Ishikawa (cell line): ENCODE results near the gene SOBP.

Experiments
- CEBPB ChIP-seq: IDR thresholded peaks from 2 replicates; pipeline ENCODE4 v1.6.1; 2012
- CREB1 ChIP-seq: IDR thresholded peaks from 2 replicates; pipeline ENCODE4 v1.6.1; 2012; ENCODE audit warnings: low read depth
- EGR1 ChIP-seq: IDR thresholded peaks from 2 replicates; pipeline ENCODE4 v1.6.1; 2012
- EP300 ChIP-seq: IDR thresholded peaks from 2 replicates; pipeline ENCODE4 v1.6.1; 2012; ENCODE audit warnings: borderline replicate concordance
- FOXM1 ChIP-seq: IDR thresholded peaks from 2 replicates; pipeline ENCODE4 v1.6.1; 2012; ENCODE audit warnings: low read depth, borderline replicate concordance
- MAX ChIP-seq: IDR thresholded peaks from 2 replicates; pipeline ENCODE4 v1.6.1; 2012
- NFIC ChIP-seq: IDR thresholded peaks from 2 replicates; pipeline ENCODE4 v1.6.1; 2012
- RAD21 ChIP-seq: IDR thresholded peaks from 2 replicates; pipeline ENCODE4 v1.6.1; 2012; ENCODE audit warnings: low read depth
- REST ChIP-seq: IDR thresholded peaks from 2 replicates; pipeline ENCODE4 v1.6.1; 2012; ENCODE audit warnings: low read depth, mild to moderate bottlenecking
- TAF1 ChIP-seq: IDR thresholded peaks from 2 replicates; pipeline ENCODE4 v1.6.1; 2012; ENCODE audit warnings: low read depth, mild to moderate bottlenecking
- TCF12 ChIP-seq: IDR thresholded peaks from 2 replicates; pipeline ENCODE4 v1.6.1; 2012; ENCODE audit warnings: low read depth
- TEAD4 ChIP-seq: IDR thresholded peaks from 2 replicates; pipeline ENCODE4 v1.6.1; 2012
- YY1 ChIP-seq: IDR thresholded peaks from 2 replicates; pipeline ENCODE4 v1.6.1; 2012; ENCODE audit warnings: low read depth
- ZBTB7A ChIP-seq: IDR thresholded peaks from 2 replicates; pipeline ENCODE4 v1.6.1; 2012; ENCODE audit warnings: low read depth
- TF ChIP-seq, protein P1 (sequence below): IDR thresholded peaks from 2 replicates; pipeline ENCODE4 v1.6.1; 2012

Gene SOBP

DNA sequence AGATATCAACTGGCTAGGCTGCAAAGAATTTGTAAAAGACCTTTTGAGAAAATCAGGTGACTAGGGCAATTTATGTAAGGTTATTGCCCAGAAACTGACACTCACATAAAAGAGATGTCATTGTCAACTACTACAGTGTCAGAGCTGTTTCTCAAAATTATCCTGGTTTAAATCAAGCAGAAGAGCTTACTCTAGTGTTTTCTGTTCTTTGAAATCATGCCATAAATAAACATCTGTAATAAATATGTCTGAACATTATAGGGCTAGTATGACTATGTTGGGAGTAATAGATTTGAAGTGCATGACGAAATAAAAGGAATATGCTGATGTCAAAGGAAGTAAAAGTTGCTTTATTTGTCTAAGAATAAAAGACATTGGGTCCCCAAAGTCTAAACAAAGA lies 19.6 kb upstream of the SOBP start:
- no peak for TF ChIP-seq TCF12
- no peak for TF ChIP-seq CEBPB
- no peak for TF ChIP-seq RAD21
- no peak for TF ChIP-seq TEAD4
- TF ChIP-seq FOXM1: no peak
- no peak for TF ChIP-seq MAX
- no peak for TF ChIP-seq EP300
- no peak for TF ChIP-seq REST
- TF ChIP-seq NFIC: no peak
- TF ChIP-seq EGR1: no peak
- TF ChIP-seq ZBTB7A: no peak
- TF ChIP-seq TAF1: no peak
- TF ChIP-seq, protein P1, sequence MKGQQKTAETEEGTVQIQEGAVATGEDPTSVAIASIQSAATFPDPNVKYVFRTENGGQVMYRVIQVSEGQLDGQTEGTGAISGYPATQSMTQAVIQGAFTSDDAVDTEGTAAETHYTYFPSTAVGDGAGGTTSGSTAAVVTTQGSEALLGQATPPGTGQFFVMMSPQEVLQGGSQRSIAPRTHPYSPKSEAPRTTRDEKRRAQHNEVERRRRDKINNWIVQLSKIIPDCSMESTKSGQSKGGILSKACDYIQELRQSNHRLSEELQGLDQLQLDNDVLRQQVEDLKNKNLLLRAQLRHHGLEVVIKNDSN: no peak
- no peak for TF ChIP-seq CREB1
- TF ChIP-seq YY1: no peak

DNA sequence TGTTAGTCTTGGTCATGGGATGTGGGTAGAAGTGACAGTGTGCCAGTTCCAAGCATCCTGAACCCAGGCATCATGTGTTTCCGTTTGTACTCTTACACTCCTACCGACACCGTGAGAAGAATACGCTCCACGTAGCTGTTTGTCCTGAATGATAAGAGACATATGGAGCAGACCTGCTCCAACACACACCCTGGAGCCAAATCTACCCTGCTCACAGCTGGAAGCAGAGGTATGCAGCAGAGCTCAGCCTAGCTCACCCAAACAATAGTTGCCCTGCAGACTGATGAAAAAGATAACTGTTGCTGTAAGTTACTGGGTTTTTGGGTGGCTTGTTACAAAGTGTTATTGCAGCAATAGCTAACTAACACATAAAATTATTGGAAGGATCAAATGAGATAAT lies 16.3 kb upstream of the SOBP start:
- TF ChIP-seq CREB1: no peak
- no peak for TF ChIP-seq MAX

GRCh38 chr6:107479089-107479690 lies 10.7 kb upstream of the SOBP start:
- no peak for TF ChIP-seq MAX
- TF ChIP-seq CREB1: no peak
- TF ChIP-seq TEAD4: no peak
- TF ChIP-seq REST: no peak
- TF ChIP-seq NFIC: no peak
- TF ChIP-seq, protein P1: no peak
- no peak for TF ChIP-seq TCF12
- no peak for TF ChIP-seq CEBPB
- no peak for TF ChIP-seq YY1
- TF ChIP-seq RAD21: no peak
- TF ChIP-seq ZBTB7A: no peak
- no peak for TF ChIP-seq FOXM1
- TF ChIP-seq TAF1: no peak
- no peak for TF ChIP-seq EGR1
- no peak for TF ChIP-seq EP300

- no peak for TF ChIP-seq EP300
- TF ChIP-seq, protein P1: peak; percentile 43; the same call in 1 of the 2 replicates
These were observed 4.8 kb upstream of the SOBP start for GRCh38 chr6:107485157-107485556.

GRCh38 chr6:107488174-107488874 lies 1.6 kb upstream of the SOBP start:
- TF ChIP-seq, protein P1: no peak
- TF ChIP-seq TEAD4 (no peak), CEBPB (no peak), NFIC (no peak), RAD21 (no peak)
